ENCODE results near the gene OPHN1.

Gene OPHN1

DNA sequence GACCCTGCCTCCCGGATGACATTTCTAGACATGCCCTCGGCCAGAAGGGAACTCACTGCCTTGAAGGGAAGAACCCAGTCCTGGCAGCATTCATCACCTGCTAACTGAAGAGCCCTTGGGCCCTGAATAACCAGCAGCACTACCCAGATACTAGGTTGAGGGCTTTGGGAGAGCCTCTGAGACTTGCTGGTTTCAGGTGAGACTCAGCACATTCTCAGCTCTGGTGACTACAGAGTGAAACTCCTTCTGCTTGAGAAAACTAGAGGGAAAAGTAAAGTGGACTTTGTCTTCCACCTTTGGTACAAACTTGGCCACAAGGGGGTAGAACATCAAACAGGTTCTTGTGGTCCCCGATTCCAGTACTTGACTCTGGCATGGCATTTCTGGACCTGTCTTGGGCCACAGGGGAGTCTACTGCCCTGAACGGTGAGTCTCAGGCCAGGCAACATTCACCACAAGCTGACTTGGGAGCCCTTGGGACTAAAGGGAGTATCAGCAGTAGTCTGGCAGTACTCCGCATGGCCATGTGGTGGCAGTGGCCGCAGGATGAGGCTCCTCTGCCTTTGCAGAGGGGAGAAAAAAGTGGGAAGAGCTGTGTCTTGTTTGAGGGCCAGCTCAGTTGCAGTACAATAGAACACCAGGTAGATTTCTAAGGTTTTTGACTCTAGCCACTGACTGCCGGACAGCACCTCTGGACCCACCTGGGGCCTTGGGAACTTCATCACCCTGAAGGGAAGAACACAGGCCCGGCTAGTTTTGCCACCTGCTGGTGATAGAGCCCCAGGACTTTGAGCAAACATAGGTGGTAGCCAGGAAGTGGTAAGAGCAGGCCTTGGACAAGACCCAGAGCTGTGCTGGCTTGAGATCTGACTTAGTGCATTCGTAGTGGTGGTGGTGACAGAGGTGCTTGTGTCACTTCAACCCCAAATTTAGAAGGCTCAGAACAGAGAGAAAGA is 414.8 kb downstream of the OPHN1 start:
- TF ChIP-seq GATA2 (IDR thresholded peaks at IDR 0.05; ENCODE audit: low read depth, low read length) (no peak), GATA3 (IDR thresholded peaks at IDR 0.05; ENCODE audit: low read depth, low read length) (no peak)

DNA sequence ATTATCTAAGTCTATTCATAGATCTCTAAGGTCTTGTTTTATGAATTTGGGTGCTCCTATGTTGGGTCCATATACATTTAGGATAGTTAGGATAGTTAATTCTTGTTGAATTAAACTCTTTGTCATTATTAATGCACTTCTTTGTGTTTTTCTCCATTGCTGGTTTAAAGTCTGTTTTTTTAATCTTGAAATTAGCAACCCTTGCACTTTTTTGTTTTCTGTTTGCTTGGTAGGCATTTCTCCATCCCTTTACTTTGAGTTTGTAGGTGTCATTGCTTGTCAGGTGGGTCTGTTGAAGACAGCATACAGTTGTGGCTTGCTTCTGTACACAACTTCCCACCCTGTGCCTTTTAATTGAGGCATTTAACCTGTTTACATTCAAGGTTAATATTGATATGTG is 434.8 kb downstream of the OPHN1 start:
- TF ChIP-seq GATA2 (IDR thresholded peaks at IDR 0.05; ENCODE audit: low read depth, low read length) (no peak), GATA3 (IDR thresholded peaks at IDR 0.05; ENCODE audit: low read depth, low read length) (no peak)

Data from SH-SY5Y (cell line).